HCT116 (cell line): ENCODE results near the gene PCDH9. TPM values are rescaled to one million over a fixed set of nuclear protein-coding genes. Genes with fewer than 3 reads are reported as not detected.

ENCODE experiments used
- ATAC-seq: fragments of 200-7000 bp; cut with Tn5 transposase; 2 replicates; pipeline ENCODE4 v1.9.1; 2020; ENCODE audit warnings: mild to moderate bottlenecking, moderate library complexity
- BruUV-seq: library from RNA; stranded (reverse); fragments of 400-500 nt; replicated peaks from 2 replicates; lab custom pipeline; 2021; lab: Mats Ljungman, UMichigan
- CTCF ChIA-PET: fragments of 300-600 bp; sonication (Branson Sonifier 250); formaldehyde crosslinking; loops from one replicate; lab custom pipeline; 2021; ENCODE audit warnings: antibody characterized with exemption; lab: Charles Lee
- POLR2A ChIA-PET: fragments of 300-600, 350-600 bp; sonication (Branson Sonifier 250); formaldehyde crosslinking; loops from one replicate; lab custom pipeline; 2021; ENCODE audit warnings: antibody characterized with exemption; lab: Charles Lee
- RAD21 ChIA-PET, 2 experiments: fragments of 300-600 bp; sonication (Branson Sonifier 250); formaldehyde crosslinking; loops; one replicate each; lab custom pipeline; 2023; ENCODE audit warnings: low total read pairs in 2 of 2; ENCODE audit not compliant: uncharacterized antibody in 2 of 2, unreplicated experiment in 2 of 2, low non-redundant PET in 1 of 2; lab: Charles Lee
- DNase-seq: peaks from one replicate; pipeline ENCODE4 v3.0.0-alpha.2; 2010; ENCODE audit warnings: low read depth, low spot score
- H2AFZ ChIP-seq: fragments of 200-600 bp; shearing (Covaris generic), sonication (generic); 2 replicates; pipeline ENCODE4 v1.6.1; 2017; ENCODE audit warnings: low read depth, mixed run types, mixed read lengths, antibody characterized with exemption, low read length; ENCODE audit not compliant: poor library complexity, severe bottlenecking
- H3K27ac ChIP-seq: 2 replicates; pipeline ENCODE4 v1.5.1; 2012; ENCODE audit warnings: low read depth, low read length
- H3K27me3 ChIP-seq: fragments of 200-600 bp; sonication (generic); 2 replicates; pipeline ENCODE4 v1.6.1; 2016; ENCODE audit warnings: mixed run types, low read length, mixed read lengths; ENCODE audit not compliant: insufficient read depth
- H3K36me3 ChIP-seq, 2 experiments: fragments of 200-500 bp in 1 of 2; fragments of 200-600 bp in 1 of 2; sonication (Bioruptor generic) in 1 of 2; sonication (generic) in 1 of 2; 2 replicates each; pipeline versions ENCODE4 v1.5.1 to v1.6.1; 2014 to 2016; ENCODE audit warnings: low read length in 2 of 2, inconsistent platforms in 1 of 2, mixed read lengths in 1 of 2, mixed run types in 1 of 2; ENCODE audit not compliant: insufficient read depth in 2 of 2, control insufficient read depth in 1 of 2
- H3K4me1 ChIP-seq, 2 experiments: fragments of 200-600 bp in 1 of 2; sonication (generic) in 1 of 2; 2 replicates each; pipeline versions ENCODE4 v1.5.1 to v1.6.1; 2012 to 2017; ENCODE audit warnings: low read length in 2 of 2, inconsistent platforms in 1 of 2, mild to moderate bottlenecking in 1 of 2, mixed read lengths in 1 of 2, mixed run types in 1 of 2, moderate library complexity in 1 of 2; ENCODE audit not compliant: insufficient read depth in 2 of 2, control insufficient read depth in 1 of 2
- H3K4me2 ChIP-seq: fragments of 200-600 bp; sonication (generic); 2 replicates; pipeline ENCODE4 v1.6.1; 2017; ENCODE audit warnings: mixed run types, low read length, mixed read lengths
- H3K4me3 ChIP-seq, 2 experiments: fragments of 200-600 bp in 1 of 2; sonication (generic) in 1 of 2; replicated peaks in 1 of 2; 2 replicates each; pipeline ENCODE4 v1.5.1; 2011 to 2016; ENCODE audit warnings: low read length in 2 of 2, control low read depth in 1 of 2, low read depth in 1 of 2, mild to moderate bottlenecking in 1 of 2, mixed read lengths in 1 of 2, mixed run types in 1 of 2
- H3K79me2 ChIP-seq: fragments of 200-600 bp; sonication (generic); 2 replicates; pipeline ENCODE4 v1.6.1; 2017; ENCODE audit warnings: mild to moderate bottlenecking, mixed run types, low read length, moderate library complexity, mixed read lengths; ENCODE audit not compliant: insufficient read depth
- H3K9ac ChIP-seq: fragments of 200-600 bp; sonication (generic); 2 replicates; pipeline ENCODE4 v1.6.1; 2016; ENCODE audit warnings: low read length, mixed read lengths
- H3K9me2 ChIP-seq: fragments of 200-600 bp; sonication (generic), shearing (Covaris generic); 2 replicates; pipeline ENCODE4 v1.6.1; 2017; ENCODE audit warnings: mixed run types, mild to moderate bottlenecking, moderate library complexity; ENCODE audit not compliant: insufficient read depth
- H3K9me3 ChIP-seq, 2 experiments: fragments of 200-500 bp in 1 of 2; fragments of 200-600 bp in 1 of 2; sonication (Bioruptor generic) in 1 of 2; sonication (generic) in 1 of 2; 2 replicates each; pipeline ENCODE4 v1.6.1; 2014 to 2017; ENCODE audit warnings: low read length in 2 of 2, mixed read lengths in 2 of 2, inconsistent platforms in 1 of 2, low read depth in 1 of 2, mild to moderate bottlenecking in 1 of 2, mixed run types in 1 of 2, moderate library complexity in 1 of 2; ENCODE audit not compliant: control insufficient read depth in 1 of 2, insufficient read depth in 1 of 2
- H4K20me1 ChIP-seq: fragments of 200-600 bp; sonication (generic), shearing (Covaris generic); 2 replicates; pipeline ENCODE4 v1.6.1; 2017; ENCODE audit warnings: mixed run types, mild to moderate bottlenecking, moderate library complexity; ENCODE audit not compliant: insufficient read depth
- CEBPB ChIP-seq: IDR thresholded peaks from 2 replicates; pipeline ENCODE4 v1.6.1; 2012; ENCODE audit warnings: low read depth
- ELF1 ChIP-seq: IDR thresholded peaks from 2 replicates; pipeline ENCODE4 v1.6.1; 2012; ENCODE audit warnings: low read depth, borderline replicate concordance
- EZH2phosphoT487 ChIP-seq: fragments of 200-600 bp; IDR thresholded peaks from 2 replicates; pipeline ENCODE4 v1.6.1; 2018; ENCODE audit warnings: antibody characterized with exemption, borderline replicate concordance
- FOSL1 ChIP-seq: IDR thresholded peaks from 2 replicates; pipeline ENCODE4 v1.6.1; 2012; ENCODE audit warnings: low read depth
- MAX ChIP-seq: IDR thresholded peaks from 2 replicates; pipeline ENCODE4 v1.6.1; 2012
- RAD21 ChIP-seq: IDR thresholded peaks from 2 replicates; pipeline ENCODE4 v1.6.1; 2012; ENCODE audit warnings: low read depth, mild to moderate bottlenecking
- REST ChIP-seq: IDR thresholded peaks from 2 replicates; pipeline ENCODE4 v1.6.1; 2012; ENCODE audit warnings: low read depth
- SIN3A ChIP-seq: IDR thresholded peaks from 2 replicates; pipeline ENCODE4 v1.6.1; 2012; ENCODE audit warnings: low read depth
- SP1 ChIP-seq: IDR thresholded peaks from 2 replicates; pipeline ENCODE4 v1.6.1; 2012; ENCODE audit warnings: low read depth
- SRF ChIP-seq: IDR thresholded peaks from 2 replicates; pipeline ENCODE4 v1.6.1; 2012; ENCODE audit warnings: low read depth
- YY1 ChIP-seq: IDR thresholded peaks from 2 replicates; pipeline ENCODE4 v1.6.1; 2011; ENCODE audit warnings: low read length, low read depth, moderate library complexity, mild to moderate bottlenecking; ENCODE audit not compliant: insufficient replicate concordance; ENCODE audit errors: extremely low read depth
- ZFX ChIP-seq: fragments of 450-650 bp; IDR thresholded peaks from 2 replicates; pipeline ENCODE4 v1.6.1; 2017
- ZNF274 ChIP-seq: fragments of 200-500 bp; sonication (Bioruptor generic); IDR thresholded peaks from 2 replicates; pipeline ENCODE4 v1.6.1; 2014; ENCODE audit warnings: mild to moderate bottlenecking, low read depth, low read length, inconsistent platforms
- intact Hi-C: fragments of 100-400 bp; cut with micrococcal nuclease; formaldehyde crosslinking; loops from 2 replicates; pipeline ENCODE4 v1.10.0; 2022
- total RNA-seq: library from RNA; stranded (reverse); gene quantifications from one replicate; pipeline ENCODE4 v1.2.1, GENCODE V29; 2021; ENCODE audit not compliant: unreplicated experiment

Gene PCDH9
- total RNA-seq, 1 experiment from 2014 or later = 0.02 TPM

GRCh38 chr13:66915596-66916185, 314.4 kb downstream of the PCDH9 start:
- Histone ChIP-seq H4K20me1 (no peaks in the 10 kb centered on the region), H3K27ac (no peak overlapping the region), H2AFZ (no peak overlapping the region), H3K4me3 (no peak overlapping the region), H3K9ac (no peak overlapping the region), H3K9me3 (no peaks in the 10 kb centered on the region), H3K79me2 (no peaks in the 10 kb centered on the region), H3K4me1 (no peaks in the 10 kb centered on the region), H3K27me3 (no peaks in the 10 kb centered on the region), H3K9me2 (no peaks in the 10 kb centered on the region), H3K36me3 (no peaks in the 10 kb centered on the region), H3K4me2 (no peak overlapping the region)
- TF ChIP-seq REST = no peak
- no peak for TF ChIP-seq ELF1
- no peak for TF ChIP-seq SIN3A
- TF ChIP-seq SP1 = no peak
- no peak for TF ChIP-seq ZNF274
- TF ChIP-seq SRF = no peak
- TF ChIP-seq RAD21 = no peak
- TF ChIP-seq EZH2phosphoT487 = no peak
- TF ChIP-seq FOSL1 = no peak
- no peak for TF ChIP-seq ZFX
- TF ChIP-seq YY1 = no peak
- TF ChIP-seq MAX = no peak
- no peak for TF ChIP-seq CEBPB
- no TSS peak for BruUV-seq
- ATAC-seq (no peak), DNase-seq (no peak)
- intact Hi-C loops = no loop called here
- RAD21 ChIA-PET = no interaction called here
- CTCF ChIA-PET = no interaction called here
- POLR2A ChIA-PET = no interaction called here
